Forelimb muscle (tissue), 1 donor: Measurements from ENCODE around the gene CFL2. TPM values are rescaled to one million over a fixed set of nuclear protein-coding genes. Genes with fewer than 3 reads are reported as not detected.
"Not testable (repeated sequence)": the region's sequence is repeated elsewhere in the genome, so short reads cannot be mapped to it uniquely, and the experiment has no call there.

Experiments
- DNase-seq: peaks from one replicate; pipeline ENCODE4 v3.0.0-alpha.2; 2013; ENCODE audit warnings: low read depth
- polyA plus RNA-seq: library from polyadenylated mRNA; unstranded; fragments of 120-200 nt; gene quantifications from one replicate; pipeline ENCODE4 v1.2.1, GENCODE V29; 2013; ENCODE audit not compliant: insufficient read length

Gene CFL2
- polyA plus RNA-seq, 1 donor = 818 TPM

DNA sequence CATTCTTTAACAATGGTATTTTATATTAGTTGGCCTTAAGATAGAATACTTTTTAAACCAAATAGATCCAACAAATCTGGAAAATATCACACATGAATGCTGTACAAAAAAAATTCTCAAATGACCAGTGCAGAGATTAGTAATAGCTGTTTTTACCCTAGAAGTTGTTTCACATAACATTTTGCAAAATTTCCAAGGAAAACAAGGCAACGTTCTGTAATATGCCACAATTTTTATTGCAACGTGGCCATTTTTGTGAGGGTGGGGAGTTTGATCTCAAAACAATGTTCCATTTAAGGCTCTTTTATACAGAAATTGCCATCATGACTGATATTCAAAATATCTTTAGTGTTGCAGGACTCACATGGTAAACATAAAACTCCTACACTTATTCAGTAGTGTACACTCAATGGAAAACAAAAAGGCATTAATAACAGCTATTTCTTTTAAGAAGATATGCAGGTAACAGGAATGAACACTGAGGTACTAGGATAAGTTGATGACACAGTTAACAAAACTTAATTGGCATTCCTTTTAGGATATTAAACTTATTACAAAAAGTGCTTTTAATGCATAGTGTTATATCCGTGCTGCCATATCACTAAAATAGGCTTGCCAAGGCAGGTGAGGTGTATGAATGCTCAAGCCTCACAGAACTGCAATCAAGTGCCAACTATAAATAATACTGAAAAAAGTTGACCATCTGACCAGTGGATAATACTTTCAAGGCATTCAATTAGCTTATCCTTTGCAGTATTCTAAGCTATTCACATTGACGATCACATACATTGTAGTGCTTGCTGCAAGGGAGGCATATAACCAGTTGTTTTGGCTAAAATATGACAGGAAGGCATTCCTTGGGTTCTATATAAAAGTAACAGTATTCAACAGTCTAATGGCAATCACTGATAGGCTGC, 2.3 kb downstream of the CFL2 start:
- no peak for DNase-seq

DNA sequence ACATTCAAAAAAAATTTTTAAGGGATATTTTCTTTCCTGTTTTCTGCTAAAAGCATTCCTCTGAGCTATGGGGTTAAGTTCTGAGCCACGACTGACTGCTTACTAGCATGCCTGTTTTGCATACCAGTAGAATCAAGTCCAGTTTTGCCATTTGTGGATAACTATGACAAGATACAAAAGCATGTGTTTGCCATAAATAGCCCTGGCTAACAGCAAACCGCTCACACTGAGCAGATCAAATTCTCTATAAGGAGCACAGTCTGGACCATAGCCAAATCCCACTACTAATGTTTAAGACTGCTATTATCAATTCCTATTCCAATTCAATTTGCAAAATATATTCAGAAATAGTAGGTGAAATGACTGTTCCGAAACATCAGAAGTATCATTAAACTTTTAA, 3.2 kb downstream of the CFL2 start:
- DNase-seq = no peak

GRCh38 chr14:34710744-34711143, 3.6 kb downstream of the CFL2 start:
- no peak for DNase-seq

GRCh38 chr14:34710006-34710405, 4.4 kb downstream of the CFL2 start:
- DNase-seq = no peak

GRCh38 chr14:34707722-34708121, 6.7 kb downstream of the CFL2 start:
- no peak for DNase-seq

DNA sequence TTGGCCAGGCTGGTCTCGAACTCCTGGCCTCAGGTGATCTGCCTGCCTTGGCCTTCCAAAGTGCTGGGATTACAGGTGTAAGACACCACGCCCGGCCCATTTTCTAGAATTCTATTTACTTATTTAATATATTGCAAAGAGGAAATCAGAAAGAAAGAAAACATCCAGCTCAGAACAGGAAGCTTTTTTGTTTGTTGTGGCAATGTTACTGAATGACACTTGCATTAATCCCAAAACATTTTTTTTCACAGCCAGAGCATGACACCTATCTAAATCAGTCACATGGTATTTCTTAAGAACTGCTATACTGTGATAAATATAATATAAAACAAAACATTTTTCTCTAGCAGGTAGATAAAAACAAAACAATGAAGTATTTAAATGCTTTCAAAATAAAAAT, 12.6 kb downstream of the CFL2 start:
- no peak for DNase-seq

DNA sequence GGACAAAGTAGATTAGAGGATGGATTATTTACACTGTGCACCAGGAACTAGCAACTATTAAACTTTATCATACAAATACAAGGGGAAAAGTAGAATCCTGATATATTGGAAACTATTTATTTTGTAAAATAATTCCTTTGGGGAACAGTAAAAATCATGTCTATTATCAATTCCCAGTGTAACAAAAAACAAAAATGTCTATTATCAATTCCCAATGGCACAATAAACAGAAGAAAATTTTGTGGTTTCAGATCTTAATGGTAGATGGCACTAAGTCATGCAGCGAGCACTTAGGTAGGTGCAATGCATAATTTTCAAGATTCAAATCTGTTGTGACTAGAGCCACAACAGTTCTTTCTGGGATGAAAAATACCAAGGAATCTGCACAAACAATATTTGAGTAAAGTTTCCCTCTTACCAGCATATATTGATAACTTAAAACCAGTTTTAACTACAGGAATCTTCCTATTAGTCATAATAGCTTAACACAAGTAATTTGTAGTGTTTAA, 13.7 kb downstream of the CFL2 start:
- no peak for DNase-seq

DNA sequence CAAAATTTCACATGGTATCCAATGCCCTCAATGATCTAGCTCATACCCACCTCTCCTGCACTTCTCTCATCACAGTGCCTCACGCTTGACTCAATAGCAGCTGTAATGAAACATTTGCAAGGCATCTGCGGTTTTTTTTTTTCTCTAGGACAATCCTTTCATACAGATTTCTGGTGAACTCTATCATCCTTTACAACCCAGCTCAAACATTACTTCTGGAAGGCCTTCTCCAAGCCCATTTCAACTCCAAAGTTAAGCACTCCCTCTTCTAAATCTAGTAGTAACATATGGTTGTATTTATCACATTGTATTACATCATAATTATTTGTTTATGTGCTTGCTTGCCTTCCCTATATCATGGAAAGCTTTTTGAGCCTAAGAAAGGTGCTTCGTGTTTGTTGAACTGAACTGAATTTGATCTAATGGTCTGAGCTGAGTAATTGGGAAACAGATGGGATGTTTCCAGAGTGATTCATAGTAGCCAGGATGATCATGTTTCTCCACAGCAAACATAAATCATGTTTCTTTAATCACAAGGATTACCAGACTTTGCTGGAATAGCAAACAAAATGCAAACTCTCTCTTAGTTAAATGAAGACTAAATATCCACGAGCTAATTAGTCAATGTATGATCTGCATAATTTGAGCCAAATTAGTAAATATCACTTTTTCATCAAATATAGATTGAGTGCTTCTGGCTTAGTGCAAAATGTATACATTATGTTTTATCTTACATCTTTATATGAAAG, 14.3 kb downstream of the CFL2 start:
- DNase-seq = no peak

GRCh38 chr14:34694216-34694615, 20.2 kb downstream of the CFL2 start:
- DNase-seq = not testable (repeated sequence)

GRCh38 chr14:34693228-34693939, 21.0 kb downstream of the CFL2 start:
- no peak for DNase-seq

DNA sequence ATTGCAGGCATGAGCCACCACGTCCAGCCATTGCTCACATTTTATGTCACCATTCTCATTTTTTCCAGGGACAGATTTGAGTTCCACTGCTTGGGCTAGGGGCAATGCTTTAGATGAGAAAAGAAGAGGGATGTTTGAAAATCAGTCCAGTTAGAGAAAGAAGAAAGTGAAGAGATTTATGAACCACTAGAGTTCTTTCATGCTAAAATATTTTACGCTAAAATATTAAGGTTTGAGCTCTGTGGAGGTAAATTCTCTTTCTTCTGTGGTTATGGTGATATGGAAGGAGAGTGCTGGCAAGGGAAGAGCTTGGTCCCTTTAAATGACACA, 21.5 kb downstream of the CFL2 start:
- no peak for DNase-seq

- no peak for DNase-seq
These were observed 22.0 kb downstream of the CFL2 start for GRCh38 chr14:34692348-34692747.

GRCh38 chr14:34691206-34691605, 23.2 kb downstream of the CFL2 start:
- DNase-seq = no peak

DNA sequence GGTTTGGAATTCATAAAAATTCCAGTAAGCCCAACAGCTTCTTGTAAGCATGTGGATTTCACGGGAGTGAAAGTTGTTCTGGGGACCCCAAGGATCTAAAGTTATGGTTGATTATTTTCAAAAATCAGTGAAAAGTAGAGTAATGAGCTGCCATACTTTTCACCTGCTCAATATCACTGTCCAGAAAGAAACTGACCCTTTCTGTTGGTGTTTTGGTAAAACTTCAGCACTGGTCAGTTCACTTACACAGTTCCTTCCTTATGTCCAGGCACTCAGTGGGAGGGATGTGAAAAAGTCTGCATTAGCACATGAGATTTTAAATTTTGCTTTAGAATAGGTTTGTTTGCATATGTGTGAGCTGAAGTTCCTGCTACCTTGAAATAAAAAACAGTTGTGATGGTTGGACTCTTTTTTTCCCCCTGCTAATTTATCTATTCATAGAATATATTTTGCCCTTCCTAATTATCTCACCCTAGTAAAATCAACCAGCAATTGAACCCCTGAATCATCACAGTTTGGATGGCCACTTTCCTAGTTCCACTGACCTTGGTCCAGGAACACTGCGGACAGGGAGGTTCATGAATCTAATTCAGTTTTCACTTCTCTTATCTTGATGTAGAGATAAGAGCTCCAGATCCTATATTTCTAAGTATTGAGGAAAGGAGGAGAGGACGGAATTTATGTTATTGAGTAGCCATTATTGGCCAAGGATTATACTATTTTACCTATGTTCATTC, 25.8 kb downstream of the CFL2 start:
- DNase-seq = no peak

DNA sequence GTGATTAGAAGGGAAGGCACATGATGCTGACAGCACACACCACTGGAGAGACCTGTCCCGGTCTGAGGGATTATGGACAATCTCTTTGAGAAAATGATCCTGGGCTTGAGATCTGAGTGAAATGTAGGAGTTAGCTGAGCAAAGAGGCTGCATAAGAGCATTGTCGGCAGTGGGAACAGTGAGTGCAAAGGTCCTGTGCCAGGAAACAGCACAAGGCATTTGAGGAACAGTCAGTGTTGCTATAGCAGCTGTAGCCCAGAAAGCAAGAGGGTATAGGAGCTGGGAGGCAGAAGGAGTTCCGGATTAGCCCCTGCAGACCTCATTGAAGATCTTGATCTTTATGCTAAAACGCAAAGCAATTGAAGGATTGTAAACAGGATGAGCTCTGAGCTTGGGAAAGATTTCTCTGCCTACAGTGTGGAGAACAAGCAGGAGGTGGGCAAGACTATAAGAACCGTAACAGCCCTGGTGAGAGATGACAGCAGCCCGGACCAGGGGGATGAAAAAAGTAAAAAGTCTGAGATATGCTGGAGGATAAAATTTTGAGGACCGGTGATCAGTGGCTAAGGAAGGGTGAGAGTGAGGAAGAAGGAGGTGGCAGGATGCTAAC, 28.5 kb downstream of the CFL2 start:
- DNase-seq = no peak

GRCh38 chr14:34684578-34684977, 29.8 kb downstream of the CFL2 start:
- no peak for DNase-seq

GRCh38 chr14:34682787-34683321, 31.5 kb downstream of the CFL2 start:
- no peak for DNase-seq

DNA sequence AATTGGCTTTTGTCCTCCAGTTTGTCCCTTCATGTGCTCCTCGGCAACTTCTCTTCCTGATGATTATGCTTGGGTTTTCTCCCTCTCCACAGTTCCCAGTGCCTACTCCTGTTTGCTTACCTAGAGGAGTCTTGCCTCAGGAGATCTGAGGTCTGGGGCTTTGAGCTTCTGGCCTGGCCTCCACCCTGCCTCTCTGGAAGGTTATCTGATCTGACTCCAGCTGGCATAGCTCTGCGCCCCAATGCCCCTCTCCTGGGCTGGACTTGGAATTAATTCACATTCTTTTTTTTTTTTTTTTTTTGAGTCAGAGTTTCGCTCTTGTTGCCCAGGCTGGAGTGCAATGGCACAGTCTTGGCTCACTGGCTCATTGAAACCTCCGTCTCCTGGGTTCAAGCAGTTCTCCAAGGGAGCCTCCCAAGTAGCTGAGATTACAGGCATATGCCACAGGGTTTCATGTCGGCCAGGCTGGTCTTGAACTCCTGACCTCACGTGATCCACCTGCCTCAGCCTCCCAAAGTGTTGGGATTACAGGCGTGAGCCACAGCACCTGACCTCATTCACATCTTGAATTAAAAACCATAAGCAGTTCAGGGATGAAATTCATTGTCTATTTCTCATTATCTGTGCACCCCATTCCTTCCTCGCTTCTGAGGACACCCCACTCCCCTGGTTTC, 33.5 kb downstream of the CFL2 start:
- no peak for DNase-seq

- DNase-seq = no peak
These were observed 35.7 kb downstream of the CFL2 start for GRCh38 chr14:34678735-34679134.

GRCh38 chr14:34678306-34678705, 36.1 kb downstream of the CFL2 start:
- no peak for DNase-seq
